ENCODE results near the gene MPP1. TPM values are rescaled to one million over a fixed set of nuclear protein-coding genes. Genes with fewer than 3 reads are reported as not detected.
A peak's percentile ranks its signal among the peaks of the same experiment; 100 is the strongest.

Gene MPP1
- total and polyA plus RNA-seq, 2 of the 8 experiments (the other 6 are each of a cell fraction or from before 2014, with no cell fraction given): 7.6 to 13.4 TPM

- FAIRE-seq: no peak
- Histone ChIP-seq H3K23ac (ENCODE audit: insufficient read length) (no peak overlapping the region), H4K91ac (replicated peaks; ENCODE audit: insufficient read length, low read length) (peak overlapping the region; percentile 53), H3K14ac (ENCODE audit: insufficient read length) (no peak overlapping the region), H3K79me2 (ENCODE audit: control insufficient read depth in 1 of 2, insufficient read depth in 2 of 2, low read length in 2 of 2) (no peaks in the 10 kb centered on the region), H3K27ac (ENCODE audit: low read depth, low read length) (no peak overlapping the region), H4K8ac (ENCODE audit: extremely low read depth, insufficient read depth, low read length) (no peak overlapping the region), H2BK5ac (ENCODE audit: low read depth, low read length) (no peak overlapping the region), H3K4me1 (replicated peaks in 1 of 4; ENCODE audit: control insufficient read depth in 3 of 4, insufficient read depth in 4 of 4, low read length in 3 of 4) (peaks cover 0 to 7% (median 3%) of the 10 kb centered on the region in 4 experiments; a peak in 3 of 7 replicates), H2BK20ac (ENCODE audit: low read length) (0 out of 2 replicates have a peak overlapping the region, but pooled peaks have one; percentile 23), H2AFZ (ENCODE audit: low read length) (no peak overlapping the region), H3K9ac (replicated peaks in 1 of 4; ENCODE audit: extremely low read depth in 1 of 4, low read depth in 3 of 4, low read length in 3 of 4) (no peak overlapping the region), H4K5ac (ENCODE audit: insufficient read length, low read depth, low read length) (no peak overlapping the region), H3K18ac (ENCODE audit: extremely low read depth, low read length) (no peak overlapping the region), H2BK120ac (replicated peaks; ENCODE audit: low read depth, low read length) (no peak overlapping the region), H2AK5ac (ENCODE audit: low read depth, low read length) (no peak overlapping the region), H3K56ac (replicated peaks; ENCODE audit: insufficient read length, low read depth, low read length) (no peak overlapping the region), H3K4me2 (ENCODE audit: insufficient read depth in 1 of 2, low read depth in 2 of 2, low read length in 2 of 2) (no peak overlapping the region; a peak in 1 of 4 replicates), H3K9me3 (ENCODE audit: insufficient read depth in 2 of 2, low read depth in 1 of 2, low read length in 1 of 2) (peaks cover 0 to 4% of the 10 kb centered on the region in 2 experiments; a peak in 2 of 4 replicates), H3K4me3 (ENCODE audit: extremely low read depth in 1 of 4, insufficient read depth in 2 of 4, low read depth in 3 of 4, low read length in 4 of 4) (no peak overlapping the region), H3K79me1 (ENCODE audit: low read depth, low read length) (no peaks in the 10 kb centered on the region), H2BK15ac (ENCODE audit: low read length) (no peak overlapping the region), H3K23me2 (ENCODE audit: low read depth, low read length) (no peaks in the 10 kb centered on the region), H3K27me3 (replicated peaks in 1 of 4; ENCODE audit: control insufficient read depth in 3 of 4, extremely low read depth in 1 of 4, insufficient read depth in 3 of 4, low read length in 3 of 4) (no peaks in the 10 kb centered on the region), H3K4ac (replicated peaks; ENCODE audit: insufficient read length, low read depth, low read length) (no peak overlapping the region), H4K20me1 (replicated peaks in 1 of 2; ENCODE audit: control insufficient read depth in 1 of 2, insufficient read depth in 2 of 2, low read length in 2 of 2) (no peaks in the 10 kb centered on the region), H3K36me3 (ENCODE audit: control insufficient read depth in 2 of 4, insufficient read depth in 4 of 4, low read length in 3 of 4) (peaks cover 0 to 2% (median 0%) of the 10 kb centered on the region in 4 experiments; a peak in 1 of 8 replicates), H2BK12ac (ENCODE audit: low read depth, low read length) (no peak overlapping the region)
- no peak for DNase-seq (ENCODE audit: low read depth in 1 of 2, low spot score in 2 of 2)
- no peak for TF ChIP-seq SIN3A (conservative IDR thresholded peaks at IDR 0.05 in 1 of 2, IDR thresholded peaks at IDR 0.05 in 1 of 2; ENCODE audit: low read depth in 1 of 2, low read length in 2 of 2)
- no peak for TF ChIP-seq GTF2F1 (IDR thresholded peaks at IDR 0.05; ENCODE audit: borderline replicate concordance, low read depth, low read length)
- no peak for TF ChIP-seq JUND (IDR thresholded peaks at IDR 0.05; ENCODE audit: low read length)
- no peak for TF ChIP-seq SP4 (IDR thresholded peaks at IDR 0.05; ENCODE audit: low read length)
- no peak for TF ChIP-seq CHD2 (IDR thresholded peaks at IDR 0.05; ENCODE audit: low read length)
- no peak for TF ChIP-seq EP300 (IDR thresholded peaks at IDR 0.05; ENCODE audit: borderline replicate concordance in 1 of 2, low read depth in 2 of 2, low read length in 2 of 2)
- TF ChIP-seq SP1 (IDR thresholded peaks at IDR 0.05; ENCODE audit: low read depth, low read length): no peak
- WGBS, 2 experiments (ENCODE audit: extremely low coverage in 1 of 2, insufficient coverage in 1 of 2, insufficient read length in 1 of 2, insufficient replicate concordance in 2 of 2, low coverage in 1 of 2, low lambda C conversion rate in 2 of 2, missing lambda C conversion rate in 1 of 2): 92% methylated on average over 9 of the region's 11 CpGs; no CpG with 5 or more reads in 1 of the 2 experiments
- ChIA-PET CTCF (ENCODE audit: partially characterized antibody) (interaction anchor here (0.8 kb wide), 1 partner anchor 70 kb away, joined by 3 read pairs; no protein-coding TSS in a partner anchor), POLR2A (ENCODE audit: partially characterized antibody) (interaction anchor here (1.7 kb wide), 2 partner anchors 14 to 43 kb away, joined by 3 to 4 read pairs; partner anchors contain the start of gene MPP1)
These were observed 13.9 kb upstream of the MPP1 start for GRCh38 chrX:154818916-154819770.

All from H1 (cell line).